ENCODE measurements around the gene KCNQ2. TPM values are rescaled to one million over a fixed set of nuclear protein-coding genes. Genes with fewer than 3 reads are reported as not detected.

Gene KCNQ2
- total and polyA plus RNA-seq, 10 of the 15 experiments (the other 5 are each of a cell fraction or from before 2014, with no cell fraction given) = 0.06 to 0.49 (median 0.26) TPM; not detected in 7

DNA sequence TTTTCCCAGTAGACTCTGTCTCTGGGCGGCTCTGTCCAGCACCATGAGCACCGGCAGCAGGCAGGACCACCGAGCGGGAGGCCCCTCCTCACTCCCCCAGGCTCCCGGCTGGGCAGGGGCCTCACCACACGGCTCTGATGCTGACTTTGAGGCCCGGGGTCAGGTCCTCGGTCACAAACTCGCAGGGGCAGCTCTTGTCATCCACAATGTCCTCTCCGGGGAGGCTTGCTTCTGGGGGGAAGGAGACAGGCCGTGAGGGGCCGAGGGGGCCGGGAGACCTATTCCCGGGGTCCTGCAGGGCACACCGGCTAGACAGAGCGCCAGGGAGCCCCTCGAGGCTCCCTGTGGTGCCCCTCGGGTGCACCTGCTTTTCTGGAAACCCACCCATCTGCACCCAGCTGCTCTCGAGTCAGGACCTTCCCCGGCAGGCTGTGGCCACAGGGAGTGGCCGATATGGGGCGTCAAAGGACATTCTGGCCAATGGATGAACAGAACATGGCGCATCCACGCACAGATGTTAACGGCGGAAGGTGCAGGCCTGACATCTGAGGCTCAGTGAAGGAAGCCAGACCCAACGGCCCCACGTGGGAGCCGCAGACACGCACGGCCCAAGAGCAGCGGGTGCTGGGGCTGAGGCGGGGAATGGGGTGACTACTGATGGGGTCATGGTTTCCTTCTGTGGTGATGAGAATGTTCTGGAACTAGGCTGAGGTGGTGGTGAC, 58.3 kb downstream of the KCNQ2 start:
- Histone ChIP-seq H3K4me3 (no peak overlapping the region), H3K27ac (ENCODE audit: control insufficient read depth, insufficient read depth) (no peak overlapping the region), H4K20me1 (ENCODE audit: control insufficient read depth, insufficient read depth) (no peaks in the 10 kb centered on the region), H3K9ac (ENCODE audit: control insufficient read depth, insufficient read depth, low read length) (no peak overlapping the region), H3K79me2 (ENCODE audit: control insufficient read depth, insufficient read depth, low read length) (no peaks in the 10 kb centered on the region), H3K4me1 (ENCODE audit: control insufficient read depth, insufficient read depth, low read length) (no peaks in the 10 kb centered on the region), H3K36me3 (ENCODE audit: control insufficient read depth in 2 of 2, insufficient read depth in 2 of 2, low read length in 1 of 2) (no peaks in the 10 kb centered on the region), H3K27me3 (replicated peaks in 1 of 2; ENCODE audit: control insufficient read depth in 2 of 2, insufficient read depth in 2 of 2, low read length in 1 of 2) (no peaks in the 10 kb centered on the region; a peak in 2 of 4 replicates), H2AFZ (ENCODE audit: control insufficient read depth, low read depth, low read length) (no peak overlapping the region), H3K9me3 (replicated peaks; ENCODE audit: control insufficient read depth, insufficient read depth, low read length) (no peaks in the 10 kb centered on the region; the same call in 2 of the 3 replicates), H3K4me2 (ENCODE audit: control insufficient read depth, insufficient read depth) (no peak overlapping the region)
- ChIA-PET RAD21 (ENCODE audit: unreplicated experiment) (no interaction called here), CTCF (no interaction called here), POLR2A (interaction anchor here (0.5 kb wide), 1 partner anchor 586 kb away, joined by 4 read pairs; no protein-coding TSS in a partner anchor), SMC1A (ENCODE audit: uncharacterized antibody, unreplicated experiment) (no interaction called here)
- intact Hi-C loops (cut with micrococcal nuclease; ENCODE audit: unreplicated experiment) (no loop called here), in situ Hi-C loops (cut with MboI) (no loop called here)
- DNase-seq (ENCODE audit: low read depth, low spot score) (no peak), FAIRE-seq (no peak), ATAC-seq (no peak)
- 46% methylated on average over 29 of the region's 33 CpGs for WGBS (ENCODE audit: insufficient coverage, insufficient replicate concordance, low lambda C conversion rate, missing lambda C conversion rate)
- BruUV-seq (replicated peaks) = no TSS peak
- TF ChIP-seq RFX5 (IDR thresholded peaks at IDR 0.05; ENCODE audit: low read depth, low read length) (no peak), RELB (IDR thresholded peaks at IDR 0.05; ENCODE audit: low read depth) (no peak), NRF1 (conservative IDR thresholded peaks at IDR 0.05; ENCODE audit: low read depth, low read length) (no peak), CHD4 (IDR thresholded peaks at IDR 0.05) (no peak), TBL1XR1 (IDR thresholded peaks at IDR 0.05; ENCODE audit: low read depth, low read length) (no peak), ZZZ3 (IDR thresholded peaks at IDR 0.05; ENCODE audit: control insufficient read depth, insufficient read length, low read depth) (no peak), SPI1 (IDR thresholded peaks at IDR 0.05; ENCODE audit: borderline replicate concordance, insufficient read depth, low read depth, low read length) (no peak), ETV6 (conservative IDR thresholded peaks at IDR 0.05 in 1 of 2, IDR thresholded peaks at IDR 0.05 in 1 of 2; ENCODE audit: borderline replicate concordance in 1 of 2, low read depth in 1 of 2) (no peak), CBX5 (IDR thresholded peaks at IDR 0.05; ENCODE audit: low read depth) (no peak)
- TF ChIP-seq, protein P1, sequence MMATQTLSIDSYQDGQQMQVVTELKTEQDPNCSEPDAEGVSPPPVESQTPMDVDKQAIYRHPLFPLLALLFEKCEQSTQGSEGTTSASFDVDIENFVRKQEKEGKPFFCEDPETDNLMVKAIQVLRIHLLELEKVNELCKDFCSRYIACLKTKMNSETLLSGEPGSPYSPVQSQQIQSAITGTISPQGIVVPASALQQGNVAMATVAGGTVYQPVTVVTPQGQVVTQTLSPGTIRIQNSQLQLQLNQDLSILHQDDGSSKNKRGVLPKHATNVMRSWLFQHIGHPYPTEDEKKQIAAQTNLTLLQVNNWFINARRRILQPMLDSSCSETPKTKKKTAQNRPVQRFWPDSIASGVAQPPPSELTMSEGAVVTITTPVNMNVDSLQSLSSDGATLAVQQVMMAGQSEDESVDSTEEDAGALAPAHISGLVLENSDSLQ (IDR thresholded peaks at IDR 0.05) = no peak
- TF ChIP-seq, protein P2, sequence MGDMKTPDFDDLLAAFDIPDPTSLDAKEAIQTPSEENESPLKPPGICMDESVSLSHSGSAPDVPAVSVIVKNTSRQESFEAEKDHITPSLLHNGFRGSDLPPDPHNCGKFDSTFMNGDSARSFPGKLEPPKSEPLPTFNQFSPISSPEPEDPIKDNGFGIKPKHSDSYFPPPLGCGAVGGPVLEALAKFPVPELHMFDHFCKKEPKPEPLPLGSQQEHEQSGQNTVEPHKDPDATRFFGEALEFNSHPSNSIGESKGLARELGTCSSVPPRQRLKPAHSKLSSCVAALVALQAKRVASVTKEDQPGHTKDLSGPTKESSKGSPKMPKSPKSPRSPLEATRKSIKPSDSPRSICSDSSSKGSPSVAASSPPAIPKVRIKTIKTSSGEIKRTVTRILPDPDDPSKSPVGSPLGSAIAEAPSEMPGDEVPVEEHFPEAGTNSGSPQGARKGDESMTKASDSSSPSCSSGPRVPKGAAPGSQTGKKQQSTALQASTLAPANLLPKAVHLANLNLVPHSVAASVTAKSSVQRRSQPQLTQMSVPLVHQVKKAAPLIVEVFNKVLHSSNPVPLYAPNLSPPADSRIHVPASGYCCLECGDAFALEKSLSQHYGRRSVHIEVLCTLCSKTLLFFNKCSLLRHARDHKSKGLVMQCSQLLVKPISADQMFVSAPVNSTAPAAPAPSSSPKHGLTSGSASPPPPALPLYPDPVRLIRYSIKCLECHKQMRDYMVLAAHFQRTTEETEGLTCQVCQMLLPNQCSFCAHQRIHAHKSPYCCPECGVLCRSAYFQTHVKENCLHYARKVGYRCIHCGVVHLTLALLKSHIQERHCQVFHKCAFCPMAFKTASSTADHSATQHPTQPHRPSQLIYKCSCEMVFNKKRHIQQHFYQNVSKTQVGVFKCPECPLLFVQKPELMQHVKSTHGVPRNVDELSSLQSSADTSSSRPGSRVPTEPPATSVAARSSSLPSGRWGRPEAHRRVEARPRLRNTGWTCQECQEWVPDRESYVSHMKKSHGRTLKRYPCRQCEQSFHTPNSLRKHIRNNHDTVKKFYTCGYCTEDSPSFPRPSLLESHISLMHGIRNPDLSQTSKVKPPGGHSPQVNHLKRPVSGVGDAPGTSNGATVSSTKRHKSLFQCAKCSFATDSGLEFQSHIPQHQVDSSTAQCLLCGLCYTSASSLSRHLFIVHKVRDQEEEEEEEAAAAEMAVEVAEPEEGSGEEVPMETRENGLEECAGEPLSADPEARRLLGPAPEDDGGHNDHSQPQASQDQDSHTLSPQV (IDR thresholded peaks at IDR 0.05) = no peak
- TF ChIP-seq, protein P3, sequence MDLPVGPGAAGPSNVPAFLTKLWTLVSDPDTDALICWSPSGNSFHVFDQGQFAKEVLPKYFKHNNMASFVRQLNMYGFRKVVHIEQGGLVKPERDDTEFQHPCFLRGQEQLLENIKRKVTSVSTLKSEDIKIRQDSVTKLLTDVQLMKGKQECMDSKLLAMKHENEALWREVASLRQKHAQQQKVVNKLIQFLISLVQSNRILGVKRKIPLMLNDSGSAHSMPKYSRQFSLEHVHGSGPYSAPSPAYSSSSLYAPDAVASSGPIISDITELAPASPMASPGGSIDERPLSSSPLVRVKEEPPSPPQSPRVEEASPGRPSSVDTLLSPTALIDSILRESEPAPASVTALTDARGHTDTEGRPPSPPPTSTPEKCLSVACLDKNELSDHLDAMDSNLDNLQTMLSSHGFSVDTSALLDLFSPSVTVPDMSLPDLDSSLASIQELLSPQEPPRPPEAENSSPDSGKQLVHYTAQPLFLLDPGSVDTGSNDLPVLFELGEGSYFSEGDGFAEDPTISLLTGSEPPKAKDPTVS (IDR thresholded peaks at IDR 0.05; ENCODE audit: low read depth, low read length) = no peak
